ENCODE data around the gene UTF1.
"Not testable (repeated sequence)": the region's sequence is repeated elsewhere in the genome, so short reads cannot be mapped to it uniquely, and the experiment has no call there.

UTF1 gene

GRCh38 chr10:133248334-133248715, 18.3 kb downstream of the UTF1 start:
- DNase-seq: no peak

GRCh38 chr10:133249094-133249780, 19.2 kb downstream of the UTF1 start:
- no peak for DNase-seq

GRCh38 chr10:133249975-133250754, 20.1 kb downstream of the UTF1 start:
- no peak for DNase-seq

GRCh38 chr10:133251388-133252222, 21.6 kb downstream of the UTF1 start:
- no peak for DNase-seq

DNA sequence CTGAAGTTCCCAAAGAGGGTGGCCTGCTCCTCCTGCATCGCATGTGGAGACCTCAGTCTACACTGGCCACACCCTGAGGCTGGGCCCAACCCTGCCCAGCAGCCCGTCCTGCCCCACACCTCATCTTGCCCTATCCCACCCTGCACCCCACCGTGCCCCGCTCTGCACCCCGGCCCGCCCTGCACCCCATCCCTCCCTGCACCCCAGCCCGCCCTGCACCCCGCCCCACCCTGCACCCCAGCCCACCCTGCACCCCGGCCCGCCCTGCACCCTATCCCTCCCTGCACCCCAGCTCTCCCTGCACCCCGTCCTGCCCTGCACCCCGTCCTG, 22.2 kb downstream of the UTF1 start:
- no peak for DNase-seq

DNA sequence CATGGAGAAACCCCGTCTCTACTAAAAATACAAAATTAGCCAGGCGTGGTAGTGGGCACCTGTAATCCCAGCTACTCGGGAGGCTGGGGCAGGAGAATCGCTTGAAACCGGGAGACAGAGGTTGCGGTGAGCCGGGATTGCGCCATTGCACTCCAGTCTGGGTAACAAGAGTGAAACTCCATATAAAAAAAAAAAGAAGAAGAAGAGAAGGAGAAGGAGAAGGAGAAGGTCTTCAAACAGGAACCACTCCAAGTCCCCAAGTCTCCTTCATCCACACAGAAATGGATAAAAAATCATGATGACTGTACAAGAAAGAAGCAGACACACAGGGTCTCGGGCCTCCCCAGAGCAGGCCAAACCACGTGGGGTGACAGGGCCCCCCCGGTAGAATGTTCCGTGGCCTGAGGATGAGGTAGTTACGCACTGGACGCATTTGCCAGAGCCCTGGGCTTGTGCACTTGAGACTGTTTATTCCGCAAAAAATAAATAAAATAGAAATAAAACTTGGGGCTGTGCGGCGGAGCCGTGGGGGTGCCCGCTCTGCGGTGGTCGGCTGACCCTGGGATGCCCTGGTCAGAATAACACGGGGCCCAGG, 23.4 kb downstream of the UTF1 start:
- DNase-seq: no peak

DNA sequence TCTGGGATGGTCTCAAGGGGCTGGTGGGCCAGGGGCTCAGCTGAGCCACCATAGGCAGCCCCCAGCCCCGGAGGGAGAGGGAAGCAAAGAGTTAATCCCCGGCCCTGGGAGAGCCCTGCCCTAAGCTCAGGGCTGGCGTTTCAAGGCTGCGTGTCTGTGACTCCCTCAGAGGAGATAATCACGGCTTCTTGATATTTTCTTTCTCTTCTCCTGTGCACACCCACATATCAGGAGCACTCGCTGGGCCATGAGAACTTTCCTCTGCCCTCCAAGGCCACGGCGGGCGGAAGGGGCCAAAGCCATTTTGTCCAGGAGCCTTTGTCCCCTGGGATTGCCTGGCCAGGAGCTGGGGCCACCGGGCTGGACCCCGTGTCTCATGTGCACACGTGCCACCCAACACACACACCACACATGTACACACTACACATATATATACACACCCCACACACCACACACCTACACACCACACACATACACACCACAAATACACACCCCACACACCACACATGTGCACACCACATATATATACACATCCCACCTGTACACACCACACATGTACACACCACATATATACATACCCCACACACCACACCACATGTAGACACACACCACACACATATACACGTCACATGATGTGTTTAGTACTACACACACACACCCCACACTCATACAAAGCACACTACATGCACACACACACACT, 24.6 kb downstream of the UTF1 start:
- DNase-seq: no peak

GRCh38 chr10:133255323-133255722, 25.3 kb downstream of the UTF1 start:
- DNase-seq: no peak

GRCh38 chr10:133257489-133258065, 27.6 kb downstream of the UTF1 start:
- DNase-seq: peak; percentile 82

- no peak for DNase-seq
Measured at GRCh38 chr10:133258066-133258817, 28.2 kb downstream of the UTF1 start.

GRCh38 chr10:133258818-133259601, 29.0 kb downstream of the UTF1 start:
- DNase-seq: no peak

GRCh38 chr10:133259602-133259989, 29.6 kb downstream of the UTF1 start:
- DNase-seq: no peak

GRCh38 chr10:133260895-133261725, 31.1 kb downstream of the UTF1 start:
- no peak for DNase-seq

GRCh38 chr10:133261726-133262325, 31.8 kb downstream of the UTF1 start:
- DNase-seq: peak; percentile 83

DNA sequence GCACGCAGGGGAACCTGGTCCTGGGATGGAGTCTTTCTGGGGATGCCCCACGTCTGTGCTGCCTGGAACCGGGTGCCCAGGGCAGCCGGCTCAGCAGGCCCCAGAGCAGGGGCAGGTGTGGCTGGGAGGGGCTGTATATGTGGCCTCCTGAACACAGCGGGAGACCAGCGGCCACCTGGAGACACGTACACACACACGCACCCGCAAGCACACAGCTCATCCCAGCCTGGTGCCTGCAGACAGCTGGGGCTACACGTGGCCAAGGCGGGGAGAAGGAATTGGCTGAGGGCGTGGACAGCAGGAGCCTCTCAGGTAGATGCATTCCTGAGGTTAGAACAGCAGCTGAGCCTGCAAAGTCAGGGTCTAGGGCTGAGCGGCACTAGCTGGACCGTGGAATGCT, 32.7 kb downstream of the UTF1 start:
- no peak for DNase-seq

DNA sequence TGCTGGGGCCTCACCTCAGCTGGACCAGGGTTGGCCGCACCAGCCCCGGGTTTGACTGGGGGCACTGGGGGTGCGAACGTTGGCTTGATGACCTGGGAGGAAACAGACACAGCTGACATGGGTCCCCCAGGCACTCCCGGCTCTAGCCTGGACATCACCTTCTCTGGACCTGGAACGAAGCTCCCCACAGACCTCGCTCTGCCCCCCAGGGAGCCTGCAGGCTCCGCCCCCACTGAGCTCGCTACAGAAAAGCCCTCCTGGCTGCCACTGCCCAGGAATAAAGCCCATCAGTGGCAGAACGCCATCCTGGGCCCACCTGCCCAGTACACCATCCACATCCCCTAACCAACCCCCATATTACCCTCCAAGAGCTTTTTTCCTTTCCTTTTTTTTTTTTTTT, 33.7 kb downstream of the UTF1 start:
- no peak for DNase-seq

GRCh38 chr10:133264461-133264860, 34.4 kb downstream of the UTF1 start:
- DNase-seq: no peak

- DNase-seq: not testable (repeated sequence)
Measured at GRCh38 chr10:133265052-133265451, 35.0 kb downstream of the UTF1 start.

GRCh38 chr10:133266056-133266795, 36.2 kb downstream of the UTF1 start:
- DNase-seq: no peak
